Measurements from ENCODE around the gene KDM2B.
A peak's percentile ranks its signal among the peaks of the same experiment; 100 is the strongest.

Gene KDM2B

GRCh38 chr12:121530600-121531355, 50.0 kb downstream of the KDM2B start:
- DNase-seq (ENCODE audit: low read depth), result peak; percentile 31

- no peak for DNase-seq (ENCODE audit: low read depth)
These were observed 51.6 kb downstream of the KDM2B start for GRCh38 chr12:121529184-121529583.

- no peak for DNase-seq (ENCODE audit: low read depth)
These were observed 55.4 kb downstream of the KDM2B start for GRCh38 chr12:121525411-121525810.

- no peak for DNase-seq (ENCODE audit: low read depth)
These were observed 56.5 kb downstream of the KDM2B start for GRCh38 chr12:121524196-121524916.

GRCh38 chr12:121523741-121524140, 57.1 kb downstream of the KDM2B start:
- DNase-seq (ENCODE audit: low read depth), result no peak

GRCh38 chr12:121522971-121523370, 57.9 kb downstream of the KDM2B start:
- DNase-seq (ENCODE audit: low read depth), result no peak

- no peak for DNase-seq (ENCODE audit: low read depth)
These were observed 60.2 kb downstream of the KDM2B start for GRCh38 chr12:121520586-121521086.

GRCh38 chr12:121520119-121520518, 60.7 kb downstream of the KDM2B start:
- DNase-seq (ENCODE audit: low read depth), result no peak

GRCh38 chr12:121519227-121519626, 61.6 kb downstream of the KDM2B start:
- no peak for DNase-seq (ENCODE audit: low read depth)

GRCh38 chr12:121518656-121519055, 62.2 kb downstream of the KDM2B start:
- DNase-seq (ENCODE audit: low read depth), result no peak

- no peak for DNase-seq (ENCODE audit: low read depth)
These were observed 64.3 kb downstream of the KDM2B start for GRCh38 chr12:121516437-121517011.

- DNase-seq (ENCODE audit: low read depth), result no peak
These were observed 65.2 kb downstream of the KDM2B start for GRCh38 chr12:121515615-121516014.

GRCh38 chr12:121514184-121514742, 66.6 kb downstream of the KDM2B start:
- DNase-seq (ENCODE audit: low read depth), result no peak

GRCh38 chr12:121513464-121514183, 67.2 kb downstream of the KDM2B start:
- DNase-seq (ENCODE audit: low read depth), result no peak

- DNase-seq (ENCODE audit: low read depth), result no peak
These were observed 68.3 kb downstream of the KDM2B start for GRCh38 chr12:121512561-121512960.

GRCh38 chr12:121511916-121512315, 68.9 kb downstream of the KDM2B start:
- DNase-seq (ENCODE audit: low read depth), result no peak

- DNase-seq (ENCODE audit: low read depth), result no peak
These were observed 71.5 kb downstream of the KDM2B start for GRCh38 chr12:121509339-121509738.

GRCh38 chr12:121508533-121508932, 72.3 kb downstream of the KDM2B start:
- no peak for DNase-seq (ENCODE audit: low read depth)

- no peak for DNase-seq (ENCODE audit: low read depth)
These were observed 72.8 kb downstream of the KDM2B start for GRCh38 chr12:121507984-121508383.

GRCh38 chr12:121507245-121507644, 73.6 kb downstream of the KDM2B start:
- no peak for DNase-seq (ENCODE audit: low read depth)

GRCh38 chr12:121505513-121505912, 75.3 kb downstream of the KDM2B start:
- peak; percentile 6 for DNase-seq (ENCODE audit: low read depth)

GRCh38 chr12:121504505-121504904, 76.3 kb downstream of the KDM2B start:
- no peak for DNase-seq (ENCODE audit: low read depth)

Measured in stromal cell of bone marrow (primary cell).